Upper lobe of left lung (tissue), 6 donors: ENCODE measurements around the gene CPXCR1. TPM values are rescaled to one million over a fixed set of nuclear protein-coding genes. Genes with fewer than 3 reads are reported as not detected.
"Not testable (repeated sequence)": the region's sequence is repeated elsewhere in the genome, so short reads cannot be mapped to it uniquely, and the experiment has no call there.

Experiments used
- ATAC-seq, 2 donors: fragments of 200-7000 bp; cut with Tn5 transposase; one replicate each; pipeline ENCODE4 v1.9.1; 2022; ENCODE audit warnings: mild to moderate bottlenecking in 2 of 2, moderate library complexity in 2 of 2; ENCODE audit not compliant: low FRiP score in 2 of 2
- DNase-seq, 2 donors: peaks; one replicate each; pipeline ENCODE4 v3.0.0-alpha.2; 2019 to 2020
- H3K27ac ChIP-seq, 4 donors: fragments of 200-600 bp; sonication (generic); one replicate each; pipeline ENCODE4 v1.5.1; 2016 to 2019
- H3K27me3 ChIP-seq, 4 donors: fragments of 200-600 bp; sonication (generic); one replicate each; pipeline ENCODE4 v1.5.1; 2017 to 2019
- H3K36me3 ChIP-seq, 4 donors: fragments of 200-600 bp; sonication (generic); one replicate each; pipeline ENCODE4 v1.5.1; 2016 to 2019
- H3K4me1 ChIP-seq, 4 donors: fragments of 200-600 bp; sonication (generic); one replicate each; pipeline ENCODE4 v1.5.1; 2018 to 2019
- H3K4me3 ChIP-seq, 4 donors: fragments of 200-600 bp; sonication (generic); one replicate each; pipeline ENCODE4 v1.5.1; 2017 to 2019; ENCODE audit warnings: mild to moderate bottlenecking in 2 of 4, moderate library complexity in 1 of 4
- H3K9me3 ChIP-seq, 4 donors: fragments of 200-600 bp; sonication (generic); one replicate each; pipeline ENCODE4 v1.5.1; 2018 to 2019
- CTCF ChIP-seq, 6 experiments: fragments of 450-650 bp in 4 of 6; fragments of 200-600 bp in 2 of 6; sonication (generic) in 2 of 6; IDR thresholded peaks; one replicate each; pipeline ENCODE4 v1.5.1; 2016 to 2019; ENCODE audit warnings: antibody characterized with exemption in 6 of 6
- EP300 ChIP-seq, 4 donors: sonication (generic); formaldehyde crosslinking; IDR thresholded peaks; one replicate each; pipeline ENCODE4 v1.5.1; 2017; ENCODE audit warnings: antibody characterized with exemption in 4 of 4, control low read depth in 2 of 4
- POLR2A ChIP-seq, 4 donors: fragments of 450-650 bp; IDR thresholded peaks; one replicate each; pipeline ENCODE4 v1.5.1; 2016 to 2017; ENCODE audit warnings: antibody characterized with exemption in 4 of 4, mild to moderate bottlenecking in 2 of 4
- POLR2AphosphoS5 ChIP-seq, 2 donors: sonication (generic); formaldehyde crosslinking; IDR thresholded peaks; one replicate each; pipeline ENCODE4 v1.5.1; 2017; ENCODE audit warnings: antibody characterized with exemption in 2 of 2
- WGBS, 2 donors: methylation state at CpG; one replicate each; pipeline ENCODE4 v1.1.5; 2017 to 2018; 5-methylcytosine and 5-hydroxymethylcytosine counted together
- total RNA-seq, 6 donors: library from RNA; depleted of rRNA in 4 of 6; stranded (reverse); fragments of >200 nt in 4 of 6; gene quantifications; one replicate each; pipeline versions ENCODE4 v1.1.0 to v1.2.1, GENCODE V29; 2016 to 2021
- donor health status: DM: no; HTN: no; CAD: no; lungs with moderate emphysema.
- donor health status: DM: no; HTN: yes; CAD: no; lungs with severe emphysema.

Gene CPXCR1
- not detected for total RNA-seq

GRCh38 chrX:88746925-88747324 is at the start of gene CPXCR1:
TSS of gene CPXCR1 (plus strand) at chrX:88747225. CDS start at chrX:88753415, 6,190 bp downstream.
- Histone ChIP-seq H3K36me3 (no peaks in the 10 kb centered on the region), H3K4me3 (no peak within 1 kb of the TSS), H3K4me1 (no peaks in the 10 kb centered on the region), H3K9me3 (no peaks in the 10 kb centered on the region), H3K27ac (no peak within 1 kb of the TSS), H3K27me3 (no peaks in the 10 kb centered on the region)
- no peak for ATAC-seq
- 51 to 56% methylated on average over 3 of the region's 3 CpGs for WGBS, 2 donors
- no peak for DNase-seq
- TF ChIP-seq EP300 (IDR thresholded peaks at IDR 0.05) (no peak), POLR2AphosphoS5 (IDR thresholded peaks at IDR 0.05) (no peak), POLR2A (IDR thresholded peaks at IDR 0.05) (no peak), CTCF (IDR thresholded peaks at IDR 0.05) (no peak)

- H3K9me3 ChIP-seq = no peaks in the 10 kb centered on the region
- 84 to 100% methylated on average over 2 to 4 of the region's 4 CpGs for WGBS, 2 donors
- H3K27me3 ChIP-seq = no peaks in the 10 kb centered on the region
- ATAC-seq = no peak
- no peak overlapping the region for H3K4me3 ChIP-seq
- DNase-seq = no peak
- H3K36me3 ChIP-seq = no peaks in the 10 kb centered on the region
- no peaks in the 10 kb centered on the region for H3K4me1 ChIP-seq
- TF ChIP-seq POLR2AphosphoS5 (IDR thresholded peaks at IDR 0.05) (no peak), POLR2A (IDR thresholded peaks at IDR 0.05) (no peak), CTCF (IDR thresholded peaks at IDR 0.05) (no peak), EP300 (IDR thresholded peaks at IDR 0.05) (no peak)
- H3K27ac ChIP-seq = no peak overlapping the region
These were observed 11.2 kb upstream of the CPXCR1 start for GRCh38 chrX:88735835-88736234.

- not testable (repeated sequence) for DNase-seq, H3K4me1 ChIP-seq, H3K9me3 ChIP-seq, H3K4me3 ChIP-seq, H3K27ac ChIP-seq, ATAC-seq, H3K36me3 ChIP-seq, H3K27me3 ChIP-seq
- WGBS, 2 donors = 87% methylated on average over 7 of the region's 11 CpGs; no CpG with 5 or more reads in 1 of the 2 donors
These were observed 810 bp upstream of the CPXCR1 start for GRCh38 chrX:88746215-88746614.

- H3K9me3 ChIP-seq, H3K27ac ChIP-seq, ATAC-seq, H3K36me3 ChIP-seq, H3K27me3 ChIP-seq, DNase-seq, H3K4me3 ChIP-seq, H3K4me1 ChIP-seq: not testable (repeated sequence)
- WGBS, 2 donors = 90 to 96% methylated on average over 5 of the region's 5 CpGs
These were observed 5.3 kb downstream of the CPXCR1 start for GRCh38 chrX:88752339-88752738.

GRCh38 chrX:88789825-88790224 is 42.8 kb downstream of the CPXCR1 start:
- no peak for ATAC-seq
- no peak overlapping the region for H3K4me3 ChIP-seq
- no peak overlapping the region for H3K27ac ChIP-seq
- H3K36me3 ChIP-seq = no peaks in the 10 kb centered on the region
- no peaks in the 10 kb centered on the region for H3K4me1 ChIP-seq
- 57 to 90% methylated on average over 2 to 4 of the region's 4 CpGs for WGBS, 2 donors
- H3K27me3 ChIP-seq = no peaks in the 10 kb centered on the region
- TF ChIP-seq EP300 (IDR thresholded peaks at IDR 0.05) (no peak), CTCF (IDR thresholded peaks at IDR 0.05) (no peak), POLR2A (IDR thresholded peaks at IDR 0.05) (no peak), POLR2AphosphoS5 (IDR thresholded peaks at IDR 0.05) (no peak)
- H3K9me3 ChIP-seq = no peaks in the 10 kb centered on the region
- DNase-seq = no peak
